Adrenal gland (tissue), 5 donors: Measurements from ENCODE around the gene NAT14.
A peak's percentile ranks its signal among the peaks of the same experiment; 100 is the strongest.

Source experiments
- CTCF ChIP-seq, 6 experiments: fragments of 450-650 bp in 4 of 6; fragments of 200-600 bp in 2 of 6; sonication (generic) in 1 of 6; IDR thresholded peaks; 1 replicate in 5 of 6; 2 replicates in 1 of 6; pipeline versions ENCODE4 v1.5.1 to v1.8.0; 2016 to 2021; ENCODE audit warnings: antibody characterized with exemption in 6 of 6, mild to moderate bottlenecking in 2 of 6, moderate library complexity in 1 of 6
- POLR2A ChIP-seq, 2 donors: fragments of 450-650 bp; IDR thresholded peaks; one replicate each; pipeline ENCODE4 v1.6.1; 2017; ENCODE audit warnings: antibody characterized with exemption in 2 of 2, mild to moderate bottlenecking in 2 of 2, moderate library complexity in 1 of 2
- donor health status: DM: no; HTN: no; CAD: no.

GRCh38 chr19:55476100-55476775, 8.8 kb upstream of the NAT14 start, which contains the start of gene ZNF628:
- TF ChIP-seq CTCF (IDR thresholded peaks at IDR 0.05) (no peak), POLR2A (IDR thresholded peaks at IDR 0.05) (peak; percentile 89 to 92)
